Right hindlimb (tissue), 1 donor: ENCODE data around the gene PROKR1.
"Not testable (repeated sequence)": the region's sequence is repeated elsewhere in the genome, so short reads cannot be mapped to it uniquely, and the experiment has no call there.

Source experiments
- DNase-seq: peaks from one replicate; pipeline ENCODE4 v3.0.0-alpha.2; 2018

The PROKR1 gene

DNA sequence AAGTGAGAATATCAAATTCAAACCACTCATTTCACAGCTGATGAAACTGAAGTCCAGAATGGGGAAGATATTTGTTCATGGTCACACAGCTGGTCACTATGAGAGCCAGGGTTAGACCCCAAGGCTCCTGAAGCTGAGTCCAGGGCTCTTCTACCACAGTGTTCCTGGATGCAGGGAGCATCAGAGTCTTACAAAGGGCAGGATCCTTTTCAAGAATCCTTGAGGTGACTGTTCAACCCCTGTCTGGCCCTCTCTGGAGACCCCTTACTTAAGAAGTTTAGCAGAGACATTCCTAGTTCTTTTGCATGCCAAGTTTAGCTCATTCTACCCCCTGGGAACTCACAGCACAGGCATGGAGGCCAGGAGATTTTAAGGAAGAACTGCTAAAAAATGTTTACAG, 15.7 kb downstream of the PROKR1 start:
- DNase-seq, result peak; percentile 63

DNA sequence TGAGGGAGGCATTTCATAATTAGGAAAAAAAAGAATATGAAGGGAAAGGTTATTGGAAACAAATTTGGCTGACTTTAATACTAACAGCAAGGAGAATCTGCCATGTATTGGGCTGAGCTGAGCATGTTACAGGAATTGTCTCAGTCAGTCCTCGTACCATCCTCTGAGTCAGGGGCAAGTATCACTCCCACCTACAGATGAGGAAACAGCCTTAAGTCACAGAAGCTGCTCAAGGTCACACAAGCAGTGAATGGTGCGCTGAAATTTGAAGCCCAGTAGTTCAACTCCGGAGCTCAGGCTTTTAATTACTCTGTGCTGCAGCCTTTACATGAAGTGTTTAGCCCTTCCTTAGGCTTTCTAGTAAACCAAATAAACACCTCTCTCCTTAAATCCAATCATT, 17.3 kb downstream of the PROKR1 start:
- no peak for DNase-seq

DNA sequence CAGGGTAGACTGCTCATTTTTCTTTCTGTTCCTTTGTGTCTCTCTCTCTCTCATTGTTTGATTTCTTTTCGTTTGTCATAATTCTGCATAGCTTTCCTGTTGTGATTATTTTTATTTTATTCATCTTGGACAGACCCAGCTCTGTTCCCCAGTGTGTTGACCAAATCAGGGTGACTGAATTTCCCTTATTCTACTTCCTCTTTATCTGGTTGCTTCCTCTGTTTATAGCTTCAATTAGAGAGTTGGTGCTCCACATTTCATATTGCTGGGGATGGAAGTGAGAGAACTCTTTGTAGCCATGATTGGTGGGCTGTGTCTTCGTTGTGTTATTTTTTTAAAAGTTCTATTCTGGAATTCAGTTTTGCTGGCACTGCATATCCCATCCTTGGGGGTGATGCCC, 19.1 kb downstream of the PROKR1 start:
- DNase-seq, result no peak

DNA sequence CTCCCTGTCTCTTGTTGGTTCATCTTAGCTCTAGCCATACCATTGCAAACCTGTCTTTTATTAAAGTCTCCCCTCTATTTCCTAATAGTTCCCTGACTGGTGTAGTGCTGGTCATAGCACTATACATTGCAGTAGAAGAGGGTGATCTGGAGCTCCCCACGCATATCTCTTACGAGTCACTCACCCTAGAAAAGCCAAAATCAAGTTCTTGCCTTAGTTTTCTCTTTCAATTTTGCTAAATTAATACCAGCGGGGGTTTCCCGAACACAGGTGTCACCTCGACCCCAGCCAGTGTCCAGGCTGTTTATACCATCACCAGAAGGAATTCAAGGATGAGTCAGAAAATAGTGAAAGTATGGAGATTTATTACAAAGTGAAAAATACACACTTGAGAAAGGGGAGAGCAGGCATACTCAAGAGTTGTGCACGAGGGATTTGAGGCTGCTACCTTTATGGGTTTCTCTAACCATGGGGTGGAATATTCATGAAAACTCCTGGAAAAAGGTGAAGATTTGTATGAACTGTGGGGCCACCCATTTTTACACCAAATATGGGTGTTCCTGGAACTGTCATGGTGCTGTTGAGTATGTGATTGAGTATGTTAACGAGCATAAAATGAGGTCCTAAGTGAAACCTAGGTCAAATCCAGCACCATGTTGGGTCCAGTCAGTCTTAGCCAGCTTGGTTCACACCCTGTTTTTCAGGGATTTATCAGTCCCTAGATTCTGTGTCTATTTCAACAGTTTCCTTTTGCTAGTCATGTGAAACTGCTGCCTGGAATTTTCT, 20.2 kb downstream of the PROKR1 start:
- no peak for DNase-seq

DNA sequence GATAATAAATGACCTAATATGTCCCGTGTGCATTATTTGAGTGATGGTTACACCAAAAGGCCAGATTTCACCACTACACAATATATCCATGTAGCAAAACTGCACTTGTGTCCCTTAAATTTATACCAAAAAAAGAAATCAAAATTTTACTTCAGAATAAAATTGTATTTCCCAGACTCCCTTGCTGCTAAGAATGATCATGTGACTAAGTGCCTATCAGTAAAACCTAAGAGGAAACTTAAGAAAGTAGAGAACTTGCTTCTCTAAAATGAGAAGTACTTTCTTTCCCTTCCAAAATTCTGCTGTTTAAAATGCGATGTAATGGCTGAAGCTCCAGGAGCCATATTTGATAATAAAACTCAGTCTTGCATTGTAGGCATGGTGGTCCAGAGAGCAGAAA, 24.0 kb downstream of the PROKR1 start:
- DNase-seq, result no peak

DNA sequence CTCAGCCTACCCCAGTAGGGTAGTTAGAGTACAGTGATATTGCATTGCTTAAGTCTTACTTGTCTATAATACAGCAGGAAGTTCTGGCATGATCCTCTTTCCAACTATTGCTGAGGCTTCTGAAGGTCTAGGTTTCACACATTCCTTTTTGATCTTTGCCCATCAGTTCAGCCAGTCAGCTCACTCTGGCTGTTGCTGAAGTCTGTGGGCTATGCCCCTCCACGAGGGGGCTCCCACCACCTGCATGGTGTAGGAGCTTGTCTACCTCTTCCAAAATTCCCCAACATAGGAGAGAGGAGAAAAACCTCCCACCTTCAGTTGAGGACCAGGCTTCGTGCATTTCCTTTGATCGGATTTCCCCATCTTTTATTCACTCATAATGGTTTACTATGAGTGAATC, 26.3 kb downstream of the PROKR1 start:
- no peak for DNase-seq

DNA sequence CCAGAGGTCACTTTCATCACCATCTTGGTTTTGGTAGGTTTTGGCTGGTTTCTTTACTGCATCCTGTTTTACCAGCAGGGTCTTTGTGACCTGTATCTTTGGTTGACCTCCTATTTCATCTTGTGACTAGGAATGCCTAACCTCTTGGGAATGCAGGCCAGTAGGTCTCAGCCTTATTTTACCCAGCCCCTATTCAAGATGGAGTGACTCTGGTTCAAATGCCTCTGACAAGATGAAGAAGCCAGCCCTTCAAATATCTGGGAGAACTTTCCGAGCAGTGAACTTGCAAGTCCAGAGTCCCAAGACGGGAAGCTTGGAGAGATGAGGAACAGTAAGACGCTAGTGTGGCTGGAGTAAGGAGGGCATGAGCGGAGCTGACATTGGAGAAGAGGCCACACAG, 28.6 kb downstream of the PROKR1 start:
- DNase-seq, result no peak

DNA sequence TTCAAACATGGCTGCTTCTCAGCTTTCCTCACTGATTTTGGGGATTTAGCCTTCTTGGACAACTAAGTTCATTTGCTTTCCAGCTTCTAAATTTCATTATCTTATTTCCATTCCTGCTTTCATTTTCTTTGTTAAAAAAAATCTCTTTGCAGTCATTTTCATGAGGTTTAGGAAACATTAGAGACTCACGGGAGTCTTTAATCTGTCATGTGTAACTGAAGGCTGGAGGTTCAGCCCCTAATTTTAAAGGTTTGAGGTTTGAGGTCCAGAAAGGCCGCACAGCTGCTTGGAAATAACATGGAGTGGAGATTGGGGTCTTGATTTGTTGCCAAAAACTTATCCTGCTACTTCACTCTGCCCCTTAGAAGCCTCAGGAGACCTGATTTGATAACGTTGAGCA, 30.3 kb downstream of the PROKR1 start:
- no peak for DNase-seq

DNA sequence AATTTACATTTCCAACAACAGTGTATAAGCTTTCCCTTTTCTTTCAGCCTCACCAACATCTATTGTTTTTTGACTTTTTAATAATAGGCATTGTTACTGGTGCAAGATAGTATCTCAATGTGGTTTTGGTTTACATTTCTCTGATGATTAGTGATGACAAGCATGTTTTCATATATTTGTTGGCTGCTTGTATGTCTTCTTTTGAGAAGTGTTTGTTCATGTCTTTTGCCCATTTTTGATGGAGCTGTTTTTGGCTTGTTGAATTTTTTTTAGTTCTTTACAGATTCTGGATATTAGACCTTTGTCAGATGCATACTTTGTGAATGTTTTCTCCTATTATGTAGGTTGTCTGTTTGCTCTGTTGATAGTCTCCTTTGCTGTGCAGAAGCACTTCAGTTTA, 32.1 kb downstream of the PROKR1 start:
- DNase-seq, result no peak

DNA sequence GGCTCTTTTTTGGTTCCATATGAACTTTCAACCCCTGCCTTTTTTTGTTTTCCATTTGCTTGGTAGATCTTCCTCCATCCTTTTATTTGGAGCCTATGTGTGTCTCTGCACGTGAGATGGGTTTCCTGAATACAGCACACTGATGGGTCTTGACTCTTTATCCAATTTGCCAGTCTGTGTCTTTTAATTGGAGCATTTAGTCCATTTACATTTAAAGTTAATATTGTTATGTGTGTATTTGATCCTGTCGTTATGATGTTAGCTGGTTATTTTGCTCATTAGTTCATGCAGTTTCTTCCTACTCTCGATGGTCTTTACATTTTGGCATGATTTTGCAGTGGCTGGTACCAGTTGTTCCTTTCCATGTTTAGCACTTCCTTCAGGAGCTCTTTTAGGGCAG, 34.5 kb downstream of the PROKR1 start:
- not testable (repeated sequence) for DNase-seq

DNA sequence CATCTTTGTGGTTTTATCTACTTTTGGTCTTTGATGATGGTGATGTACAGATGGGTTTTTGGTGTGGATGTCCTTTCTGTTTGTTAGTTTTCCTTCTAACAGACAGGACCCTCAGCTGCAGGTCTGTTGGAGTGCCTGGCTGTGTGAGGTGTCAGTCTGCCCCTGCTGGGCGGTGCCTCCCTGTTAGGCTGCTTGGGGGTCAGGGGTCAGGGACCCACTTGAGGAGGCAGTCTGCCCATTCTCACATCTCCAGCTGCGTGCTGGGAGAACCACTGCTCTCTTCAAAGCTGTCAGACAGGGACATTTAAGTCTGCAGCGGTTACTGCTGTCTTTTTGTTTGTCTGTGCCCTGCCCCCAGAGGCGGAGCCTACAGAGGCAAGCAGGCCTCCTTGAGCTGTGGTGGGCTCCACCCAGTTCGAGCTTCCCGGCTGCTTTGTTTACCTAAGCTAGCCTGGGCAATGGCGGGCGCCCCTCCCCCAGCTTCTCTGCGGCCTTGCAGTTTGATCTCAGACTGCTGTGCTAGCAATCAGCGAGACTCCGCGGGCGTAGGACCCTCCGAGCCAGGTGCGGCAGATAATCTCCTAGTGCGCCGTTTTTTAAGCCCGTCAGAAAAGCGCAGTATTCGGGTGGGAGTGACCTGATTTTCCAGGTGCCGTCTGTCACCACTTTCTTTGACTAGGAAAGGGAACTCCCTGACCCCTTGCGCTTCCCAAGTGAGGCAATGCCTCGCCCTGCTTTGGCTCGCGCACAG, 36.0 kb downstream of the PROKR1 start:
- DNase-seq, result not testable (repeated sequence)

DNA sequence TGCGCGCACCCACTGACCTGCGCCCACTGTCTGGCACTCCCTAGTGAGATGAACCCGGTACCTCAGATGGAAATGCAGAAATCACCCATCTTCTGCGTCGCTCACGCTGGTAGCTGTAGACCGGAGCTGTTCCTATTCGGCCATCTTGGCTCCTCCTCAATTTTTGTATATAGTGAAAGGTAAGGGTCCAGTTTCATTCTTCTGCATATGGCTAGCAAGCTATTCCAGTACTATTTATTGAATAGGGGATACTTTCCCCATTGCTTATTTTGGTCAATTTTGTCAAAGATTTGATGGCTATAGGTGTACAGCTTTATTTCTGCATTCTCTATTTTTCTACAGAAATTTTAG, 36.5 kb downstream of the PROKR1 start:
- DNase-seq, result not testable (repeated sequence)

DNA sequence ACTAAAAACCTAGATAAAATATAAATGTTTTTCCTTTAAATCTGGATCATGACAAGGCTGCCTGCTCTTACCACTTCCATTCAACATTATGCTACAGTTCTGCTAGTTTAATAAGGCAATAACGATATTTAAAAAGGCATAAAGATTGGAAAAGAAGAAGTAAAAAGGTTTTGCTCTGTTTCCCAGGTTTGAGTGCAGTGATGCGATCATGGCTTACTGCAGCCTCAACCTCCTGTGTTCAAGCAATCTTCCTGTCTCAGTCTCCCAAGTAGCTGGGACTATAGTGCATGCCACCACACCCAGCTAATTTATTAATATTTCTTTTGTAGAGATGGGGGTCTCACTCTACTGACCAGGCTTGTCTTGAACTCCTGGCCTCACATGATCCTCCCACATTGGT, 40.8 kb downstream of the PROKR1 start:
- no peak for DNase-seq

DNA sequence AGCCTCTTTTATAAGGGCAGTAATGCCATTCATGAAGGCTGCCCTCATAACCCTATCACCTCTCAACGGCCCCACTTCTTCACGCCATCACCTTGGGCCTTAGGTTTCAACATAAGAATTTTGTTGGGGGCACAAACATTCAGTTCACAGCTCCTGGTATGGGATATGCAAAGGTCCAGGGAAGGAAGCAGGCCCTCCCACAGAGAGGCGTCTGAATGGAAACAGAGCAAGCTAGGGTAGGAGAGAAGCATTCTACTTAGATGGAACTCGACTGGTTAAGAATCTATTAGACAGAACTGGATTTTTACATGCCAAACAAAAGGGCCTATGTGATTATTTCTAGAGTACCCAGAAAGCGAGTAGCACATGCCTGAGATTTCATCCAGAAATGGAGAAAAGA, 42.8 kb downstream of the PROKR1 start:
- DNase-seq, result no peak

DNA sequence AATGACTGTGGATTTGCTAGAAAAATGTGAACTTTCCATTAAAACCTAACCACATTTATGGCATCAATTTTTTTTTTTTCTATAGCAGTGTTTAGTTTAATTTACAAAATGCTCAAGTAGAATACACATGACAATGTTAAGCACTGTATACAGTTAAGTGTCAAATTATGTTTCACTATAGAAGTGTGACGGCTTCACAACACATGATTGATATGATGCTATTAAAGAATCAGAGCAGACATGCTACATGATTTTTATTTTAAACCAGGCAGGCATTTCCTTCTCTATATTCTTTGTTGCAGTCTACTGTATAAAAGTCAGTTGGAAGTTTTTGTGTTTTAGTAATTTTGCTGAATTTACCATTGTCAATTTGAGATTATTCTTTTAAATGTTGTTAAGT, 43.6 kb downstream of the PROKR1 start:
- no peak for DNase-seq

DNA sequence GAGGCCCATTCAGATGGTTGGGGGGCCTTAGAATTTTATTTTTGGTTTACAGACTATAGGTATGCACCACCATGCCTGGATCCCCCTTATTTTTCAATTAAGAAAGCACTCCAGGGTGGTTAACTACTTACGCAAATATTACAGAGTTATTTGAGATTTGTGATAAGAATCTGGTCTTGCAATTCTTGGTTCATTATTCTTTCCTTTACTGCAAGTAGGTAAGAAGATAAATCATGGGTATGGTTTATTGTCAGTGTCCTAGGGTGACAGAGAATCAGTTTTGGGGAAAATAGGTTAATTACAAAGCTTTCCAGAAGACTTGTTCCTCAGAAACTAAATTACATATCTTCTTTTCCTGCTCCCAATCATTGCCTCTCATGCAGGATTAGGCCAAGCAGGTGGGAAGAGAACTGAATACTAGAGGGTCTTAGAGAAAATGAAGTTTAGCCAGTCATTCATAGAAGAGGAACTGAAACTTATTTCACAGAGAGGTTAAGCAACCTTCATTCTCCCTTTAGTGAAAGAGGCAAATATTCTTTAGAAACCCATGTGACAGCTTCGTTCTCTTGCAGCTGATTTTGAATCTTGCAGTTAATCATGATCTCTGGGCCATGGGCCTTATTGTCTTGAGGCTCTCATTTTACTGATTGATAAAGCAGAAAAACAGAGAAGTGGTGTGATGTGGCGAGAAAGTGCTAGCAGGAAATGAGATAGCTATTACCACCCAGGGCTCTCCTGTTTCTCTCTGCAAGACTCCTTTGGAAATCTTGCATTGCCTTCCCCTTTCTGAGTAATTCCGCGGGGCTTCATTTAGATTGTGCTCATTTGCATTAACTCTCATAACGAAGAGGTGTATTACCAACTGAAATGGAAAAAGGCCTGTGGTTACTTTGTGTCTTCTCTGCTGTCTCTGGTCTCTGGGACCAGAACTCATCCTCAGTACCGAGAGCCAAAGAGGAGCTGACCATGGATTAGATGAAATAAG, 46.5 kb downstream of the PROKR1 start:
- no peak for DNase-seq

DNA sequence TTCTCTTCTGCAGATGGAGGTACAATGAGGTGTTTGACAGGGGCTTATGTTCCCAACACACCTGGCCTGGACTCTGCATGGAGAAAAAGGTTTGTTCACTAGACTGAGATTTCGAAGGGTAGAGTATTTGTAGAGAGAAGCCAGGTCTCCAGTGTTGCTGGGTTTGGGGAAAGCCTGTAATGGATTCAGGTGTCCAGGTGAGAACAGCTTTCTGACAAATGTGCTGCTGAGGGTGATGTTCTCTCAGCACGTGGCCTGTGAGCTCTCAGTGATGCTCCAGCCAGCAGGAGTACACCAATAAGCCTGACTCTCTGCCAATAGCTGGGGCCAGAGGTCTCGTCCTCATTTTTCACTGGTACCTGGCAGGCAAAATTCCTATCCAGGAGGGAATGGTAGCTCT, 47.5 kb downstream of the PROKR1 start:
- no peak for DNase-seq

DNA sequence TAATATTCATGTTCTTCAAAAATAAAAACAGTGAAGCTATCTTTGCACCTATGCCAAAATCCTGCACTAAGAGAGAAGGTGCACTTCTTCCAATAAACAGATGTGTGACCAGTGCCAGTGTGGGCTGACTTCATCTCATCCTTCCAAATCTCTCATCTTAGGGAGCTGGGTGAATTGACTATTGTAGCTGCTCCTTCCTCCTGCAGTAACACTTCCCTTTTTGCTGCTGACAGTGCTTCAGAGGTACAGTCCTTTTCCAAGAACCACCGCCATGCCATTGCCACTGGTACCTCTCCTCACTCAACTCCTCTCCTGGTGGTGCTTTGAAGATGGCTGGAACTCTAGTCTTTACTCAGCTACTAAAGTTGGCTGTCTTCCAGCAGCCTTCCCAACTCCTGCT, 49.1 kb downstream of the PROKR1 start:
- no peak for DNase-seq

DNA sequence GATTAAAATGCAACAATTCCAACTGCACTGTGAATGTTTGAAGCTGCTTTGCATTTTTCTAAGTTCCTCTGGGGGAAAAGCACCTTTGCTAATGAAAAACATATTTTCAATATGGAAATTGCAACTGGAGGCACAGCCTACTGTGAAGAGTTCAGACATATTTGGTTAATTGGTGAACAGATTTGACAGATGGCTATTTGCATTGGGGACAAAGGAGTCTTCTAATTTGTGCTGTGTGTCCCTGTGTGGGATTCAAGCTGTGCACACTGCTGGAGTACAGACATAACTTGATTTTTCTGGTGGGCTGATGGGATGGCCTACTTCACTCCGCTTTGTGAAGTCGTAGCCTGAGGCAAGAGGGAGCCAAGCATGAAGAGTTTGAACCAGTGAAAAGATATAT, 50.6 kb downstream of the PROKR1 start:
- DNase-seq, result no peak

DNA sequence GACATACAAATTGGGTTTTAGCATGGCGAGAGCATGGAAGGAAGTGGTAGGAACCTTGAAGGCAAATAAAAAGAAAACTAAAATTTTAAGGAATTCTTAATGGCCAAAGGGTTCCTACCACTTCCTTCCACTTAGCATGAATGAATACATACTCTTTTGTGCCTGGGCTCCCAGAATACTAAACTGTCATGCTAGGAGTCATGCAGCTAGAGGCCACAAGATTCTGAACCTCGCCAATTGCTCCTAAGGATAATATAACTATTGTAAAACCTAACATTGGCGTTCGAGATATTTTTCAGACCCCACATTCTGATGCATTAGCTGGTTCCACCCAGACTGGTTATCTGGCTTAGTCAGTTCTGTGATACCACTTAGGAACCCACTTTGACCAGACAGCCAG, 52.6 kb downstream of the PROKR1 start:
- DNase-seq, result no peak

DNA sequence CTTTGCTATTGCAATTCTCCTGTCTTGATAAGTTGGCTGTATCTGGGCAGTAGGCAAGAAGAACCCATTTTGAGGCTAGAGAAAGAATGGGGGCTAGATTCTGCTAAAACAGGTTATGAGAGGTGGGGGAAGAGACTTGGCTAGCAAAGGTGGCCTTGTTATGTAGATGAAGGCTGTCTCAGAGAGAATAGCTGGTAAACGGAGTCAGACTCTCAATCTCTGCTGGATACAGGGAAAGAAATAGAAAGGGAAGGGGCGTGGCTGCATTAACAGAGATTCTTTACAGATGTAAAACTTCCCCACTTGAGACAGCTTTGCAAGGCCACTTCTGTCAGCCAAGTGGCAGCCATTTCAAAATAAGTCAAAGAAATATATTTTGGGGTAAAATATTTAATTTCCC, 53.2 kb downstream of the PROKR1 start:
- DNase-seq, result no peak

DNA sequence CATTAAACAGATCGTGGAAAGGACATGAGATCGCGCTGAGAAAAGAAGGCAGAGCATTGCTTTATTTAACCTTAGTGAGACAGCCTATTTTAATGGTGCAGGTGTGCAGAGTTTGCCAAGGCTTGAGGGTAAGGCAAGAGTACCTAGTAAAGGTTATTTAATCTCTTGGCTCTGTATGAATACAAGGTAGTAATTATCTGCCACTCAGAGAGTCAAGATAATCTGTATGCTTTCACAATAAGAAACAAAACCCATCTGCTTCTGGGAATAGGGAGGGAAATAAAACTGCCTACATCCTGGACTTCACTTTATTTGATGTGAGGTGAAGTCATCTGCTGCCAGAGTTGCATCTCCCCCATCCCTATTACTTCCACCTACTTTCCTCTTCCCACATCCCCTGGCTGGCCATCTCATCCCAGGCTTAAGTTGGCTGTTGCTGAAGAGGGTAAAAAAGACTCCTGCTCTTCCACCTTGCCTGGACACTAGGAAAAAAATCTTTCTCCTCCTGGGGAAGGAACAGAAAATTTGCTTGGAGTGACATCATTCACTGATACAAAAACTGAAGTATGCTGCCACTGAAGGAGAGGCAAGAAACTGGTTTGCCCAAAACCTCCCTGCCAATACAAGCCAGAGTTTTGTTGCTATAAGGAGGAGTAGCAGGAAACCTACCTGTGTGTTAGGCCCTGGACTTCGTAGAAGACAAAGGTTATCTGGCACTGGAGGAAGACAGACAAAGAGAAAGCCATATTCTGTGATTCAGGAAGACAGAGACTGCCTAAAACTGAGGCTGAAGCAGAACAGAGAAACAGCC, 55.4 kb downstream of the PROKR1 start:
- no peak for DNase-seq

DNA sequence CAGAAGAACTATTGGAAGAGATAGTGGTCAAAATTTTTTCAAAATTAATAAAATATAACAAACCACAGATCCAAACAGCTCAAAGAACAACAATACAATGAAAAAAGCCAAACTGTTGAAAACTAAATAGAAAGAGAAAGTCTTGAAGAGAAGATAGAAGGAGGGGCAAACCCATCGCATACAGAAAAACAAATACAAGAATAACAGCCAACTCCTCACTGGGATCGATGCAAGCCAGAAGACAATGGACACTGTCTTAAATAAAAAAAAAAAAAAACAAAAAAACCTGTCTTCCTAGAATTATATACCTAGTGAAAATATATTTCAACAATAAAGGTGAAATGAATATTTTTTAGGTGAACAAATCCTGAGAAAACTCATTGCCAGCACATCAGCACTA, 57.2 kb downstream of the PROKR1 start:
- no peak for DNase-seq
